Measurements from ENCODE around the gene TALDO1.

GRCh38 chr11:701741-702461 lies 45.4 kb upstream of the TALDO1 start:
- TF ChIP-seq CTCF (IDR thresholded peaks at IDR 0.05) (no peak), TEAD4 (IDR thresholded peaks at IDR 0.05; ENCODE audit: borderline replicate concordance, insufficient read depth) (no peak), EZH2phosphoT487 (IDR thresholded peaks at IDR 0.05; ENCODE audit: borderline replicate concordance, low read depth) (no peak), YY1 (IDR thresholded peaks at IDR 0.05; ENCODE audit: low read depth) (no peak), JUND (IDR thresholded peaks at IDR 0.05) (no peak), RFX5 (IDR thresholded peaks at IDR 0.05; ENCODE audit: low read length) (no peak), GATA2 (CRISPR knock-in tag; IDR thresholded peaks at IDR 0.05) (no peak), POLR2AphosphoS5 (IDR thresholded peaks at IDR 0.05; ENCODE audit: low read depth, low read length) (no peak), IRF3 (IDR thresholded peaks at IDR 0.05; ENCODE audit: low read depth, low read length) (no peak), USF2 (IDR thresholded peaks at IDR 0.05; ENCODE audit: borderline replicate concordance, low read depth, low read length) (no peak), EP300 (IDR thresholded peaks at IDR 0.05; ENCODE audit: borderline replicate concordance in 1 of 2, low read depth in 1 of 2, low read length in 1 of 2) (no peak)

All from SK-N-SH (cell line).